ENCODE measurements around the gene KHNYN.
"Not testable (repeated sequence)": the region's sequence is repeated elsewhere in the genome, so short reads cannot be mapped to it uniquely, and the experiment has no call there.

KHNYN gene

DNA sequence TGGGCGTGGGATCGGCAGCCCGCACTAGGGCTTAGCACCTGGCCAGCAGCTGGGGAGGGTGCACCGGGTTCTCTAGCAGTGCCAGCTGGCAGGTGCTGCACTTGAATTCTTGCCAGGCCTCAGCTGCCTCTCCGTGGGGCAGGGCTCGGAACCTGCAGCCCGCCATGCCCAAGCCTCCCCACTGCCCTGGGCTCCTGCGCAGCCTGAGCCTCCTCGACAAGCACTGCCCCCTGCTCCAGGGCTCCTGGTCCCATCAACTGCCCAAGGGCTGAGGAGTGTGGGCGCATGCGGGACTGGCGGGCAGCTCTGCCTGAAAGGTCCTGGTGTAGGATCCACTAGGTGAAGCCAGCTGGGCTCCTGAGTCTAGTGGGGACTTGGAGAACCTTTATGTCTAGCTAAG lies 43.5 kb downstream of the KHNYN start:
- DNase-seq (ENCODE audit: low read depth) = no peak

DNA sequence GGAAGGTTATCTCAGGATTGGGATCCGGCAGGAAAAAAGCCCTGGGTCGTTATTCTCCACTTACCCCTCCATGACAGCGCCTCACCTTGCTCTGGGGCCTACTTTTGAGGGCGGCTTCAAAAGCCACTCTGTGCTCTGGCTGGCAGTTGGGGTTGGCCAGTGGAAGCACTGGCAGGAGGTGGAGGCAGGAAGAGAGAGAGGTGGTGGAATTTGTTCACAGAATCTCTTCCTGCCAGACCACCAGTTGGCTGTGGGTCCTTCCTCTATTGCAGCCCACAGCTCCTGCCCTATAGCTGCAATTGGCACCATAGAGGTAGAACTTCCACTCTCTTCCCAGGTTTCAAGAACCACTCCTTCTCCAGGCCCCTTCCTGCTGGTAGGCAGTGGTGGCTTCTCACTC lies 45.5 kb downstream of the KHNYN start:
- no peak for DNase-seq (ENCODE audit: low read depth)

DNA sequence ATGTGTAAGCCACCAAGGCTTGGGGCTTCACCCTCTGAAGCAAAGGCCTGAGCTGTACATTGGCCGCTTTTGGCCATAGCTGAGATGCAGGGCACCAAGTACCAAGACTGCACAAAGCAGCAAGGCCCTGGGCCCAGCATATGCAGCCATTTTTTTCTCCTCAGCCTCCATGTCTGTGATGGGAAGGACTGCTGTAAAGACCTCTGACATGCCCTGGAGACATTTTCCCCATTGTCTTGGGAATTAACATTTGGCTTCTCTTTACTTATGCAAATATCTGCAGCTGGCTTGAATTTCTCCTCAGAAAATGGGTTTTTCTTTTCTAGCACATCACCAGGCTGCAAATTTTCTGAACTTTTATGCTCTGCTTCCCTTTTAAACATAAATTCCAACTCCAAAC lies 50.2 kb downstream of the KHNYN start:
- not testable (repeated sequence) for DNase-seq (ENCODE audit: low read depth)

DNA sequence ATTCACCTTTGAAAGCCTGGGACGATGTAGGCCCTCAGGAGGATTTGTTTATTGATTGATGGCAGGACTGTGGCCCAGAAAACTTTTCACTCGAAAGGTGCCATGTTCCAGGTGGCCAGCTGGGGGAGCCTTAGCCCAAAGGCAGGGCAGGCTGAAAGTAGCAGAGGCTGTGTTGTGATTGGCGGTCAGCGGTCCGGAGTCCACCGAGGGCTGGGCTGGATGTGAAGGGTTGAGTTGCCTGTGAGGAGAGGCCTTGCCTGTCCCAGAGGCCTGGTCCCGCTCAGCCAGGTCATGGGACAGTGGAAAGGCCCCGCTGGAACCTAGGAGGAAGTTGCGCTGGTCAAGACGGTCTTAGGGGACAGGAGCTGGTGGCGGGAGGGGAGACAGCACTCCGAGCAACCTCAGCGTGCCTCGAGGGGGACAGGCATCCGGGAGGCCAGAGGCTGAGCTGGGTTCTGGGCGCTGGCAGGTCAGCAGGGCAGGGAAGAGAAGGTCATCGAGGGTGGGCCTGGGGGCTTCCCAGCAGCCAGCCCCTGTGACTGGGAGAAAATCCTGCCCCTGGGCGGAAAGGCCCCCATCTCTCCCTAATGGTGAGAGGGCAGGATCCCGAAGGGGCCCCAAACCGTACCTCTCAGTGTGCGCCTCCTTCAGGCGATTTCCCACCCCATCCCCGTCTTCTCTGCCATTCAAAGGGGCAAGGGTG lies 52.0 kb downstream of the KHNYN start:
- no peak for DNase-seq (ENCODE audit: low read depth)

DNA sequence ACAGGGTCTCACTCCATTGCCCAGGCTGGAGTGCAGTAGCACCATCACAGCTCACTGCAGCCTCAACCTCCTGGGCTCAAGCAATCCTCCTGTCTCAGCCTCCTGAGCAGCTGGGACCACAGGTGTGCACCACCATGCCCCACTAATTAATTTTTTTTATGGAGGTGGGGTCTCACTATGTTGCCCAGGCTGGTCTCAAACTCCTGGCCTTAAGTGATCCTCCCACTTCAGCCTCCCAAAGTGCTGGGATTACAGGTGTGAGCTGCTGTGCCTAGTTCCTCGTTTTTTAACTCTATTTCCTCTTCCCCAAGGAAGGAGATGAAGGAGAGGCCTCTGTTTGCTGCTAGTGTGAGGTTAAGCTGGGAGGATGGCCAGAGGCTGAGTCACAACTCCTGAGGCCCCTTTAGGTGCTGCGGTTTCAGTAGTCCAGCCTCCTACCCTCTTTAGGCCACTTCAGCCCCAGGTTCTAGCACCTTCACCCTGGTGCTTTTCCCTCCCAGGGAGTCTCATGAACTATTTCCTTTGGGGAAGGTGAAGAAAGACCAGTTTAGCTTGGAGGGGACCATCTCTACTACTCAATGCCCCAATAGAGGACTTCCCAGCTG lies 53.0 kb downstream of the KHNYN start:
- DNase-seq (ENCODE audit: low read depth) = not testable (repeated sequence)

DNA sequence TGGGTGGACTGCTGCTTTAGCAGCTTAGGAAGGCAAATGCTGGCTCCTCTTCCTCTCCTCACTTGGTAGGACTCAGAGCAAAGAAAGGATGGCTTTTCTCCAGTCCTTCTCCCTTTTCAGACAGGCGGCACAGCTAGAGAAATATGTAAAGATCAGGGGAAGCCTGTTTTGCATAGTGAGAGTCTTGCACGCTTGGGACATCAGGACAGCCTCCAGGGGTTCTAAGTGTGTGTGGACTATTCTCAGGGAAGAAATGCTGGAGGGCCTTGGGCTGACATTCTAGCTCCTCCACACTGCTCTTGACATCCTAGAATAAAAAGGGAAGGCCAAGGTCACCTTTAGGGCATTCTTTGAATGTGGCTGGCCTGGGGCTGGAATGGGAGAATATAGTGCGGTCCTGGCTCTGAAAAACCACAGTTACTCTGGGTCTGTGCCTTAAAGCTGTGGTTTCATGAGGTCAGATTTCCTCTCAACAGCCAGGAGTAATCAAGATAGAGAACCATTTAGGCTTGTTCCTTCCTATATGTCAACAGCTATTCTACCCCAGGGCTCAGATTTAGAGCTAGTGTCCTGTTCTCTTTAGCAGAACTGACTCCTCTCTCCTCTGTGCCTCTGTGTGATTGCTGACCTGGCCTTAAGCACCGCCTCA lies 54.0 kb downstream of the KHNYN start:
- DNase-seq (ENCODE audit: low read depth) = no peak

Measured in stimulated activated CD8-positive, alpha-beta memory T cell treated with anti-CD3 and anti-CD28 coated beads, Interleukin-15, amount 100 ng/mL, for 24 hours (primary cell).